Stimulated activated naive CD8-positive, alpha-beta T cell treated with anti-CD3 and anti-CD28 coated beads, Interleukin-15, amount 100 ng/mL, for 72 hours (primary cell): ENCODE measurements around the gene TSPO2.
"Not testable (repeated sequence)": the region's sequence is repeated elsewhere in the genome, so short reads cannot be mapped to it uniquely, and the experiment has no call there.

Experiments used
- ATAC-seq: fragments of 150-1000 bp; cut with Tn5 transposase; 2 replicates; pipeline ENCODE4 v1.10.0; 2021; ENCODE audit warnings: mild to moderate bottlenecking, moderate library complexity
- DNase-seq, 2 donors: peaks; one replicate each; pipeline ENCODE4 v3.0.0; 2021 to 2022
- H3K27ac Mint-ChIP-seq, 2 donors: one replicate each; pipeline ENCODE4 v1.8.0; 2022; ENCODE audit warnings: mild to moderate bottlenecking in 2 of 2, mixed read lengths in 2 of 2, moderate library complexity in 2 of 2
- H3K27me3 Mint-ChIP-seq: one replicate; pipeline ENCODE4 v1.8.0; 2022; ENCODE audit warnings: mixed read lengths
- H3K4me1 Mint-ChIP-seq: one replicate; pipeline ENCODE4 v1.8.0; 2022; ENCODE audit warnings: mild to moderate bottlenecking, mixed read lengths
- H3K4me3 Mint-ChIP-seq, 2 donors: one replicate each; pipeline ENCODE4 v1.8.0; 2022; ENCODE audit warnings: mild to moderate bottlenecking in 2 of 2, mixed read lengths in 2 of 2, moderate library complexity in 1 of 2
- H3K9me3 Mint-ChIP-seq, 2 donors: one replicate each; pipeline ENCODE4 v1.8.0; 2022; ENCODE audit warnings: mixed read lengths in 2 of 2

The TSPO2 gene

GRCh38 chr6:41042226-41043055, at the start of gene TSPO2:
TSS of gene TSPO2 (plus strand) at chr6:41042467. CDS start at chr6:41042986, 519 bp downstream.
- Mint-ChIP-seq H3K27ac (peak within 1 kb of the TSS in 1 of 2 donors; percentile 52), H3K4me3 (no peak within 1 kb of the TSS), H3K9me3 (no peaks in the 10 kb centered on the region), H3K27me3 (no peaks in the 10 kb centered on the region), H3K4me1 (no peaks in the 10 kb centered on the region)
- no peak for ATAC-seq
- DNase-seq, result no peak

GRCh38 chr6:40992746-40993145, 49.5 kb upstream of the TSPO2 start:
- DNase-seq (no peak), ATAC-seq (no peak)
- H3K27me3 Mint-ChIP-seq, result peaks cover 41% of the 10 kb centered on the region
- H3K4me1 Mint-ChIP-seq, result no peaks in the 10 kb centered on the region
- no peaks in the 10 kb centered on the region for H3K9me3 Mint-ChIP-seq
- H3K27ac Mint-ChIP-seq, result peak overlapping the region in 1 of 2 donors; percentile 24
- H3K4me3 Mint-ChIP-seq, result no peak overlapping the region

DNA sequence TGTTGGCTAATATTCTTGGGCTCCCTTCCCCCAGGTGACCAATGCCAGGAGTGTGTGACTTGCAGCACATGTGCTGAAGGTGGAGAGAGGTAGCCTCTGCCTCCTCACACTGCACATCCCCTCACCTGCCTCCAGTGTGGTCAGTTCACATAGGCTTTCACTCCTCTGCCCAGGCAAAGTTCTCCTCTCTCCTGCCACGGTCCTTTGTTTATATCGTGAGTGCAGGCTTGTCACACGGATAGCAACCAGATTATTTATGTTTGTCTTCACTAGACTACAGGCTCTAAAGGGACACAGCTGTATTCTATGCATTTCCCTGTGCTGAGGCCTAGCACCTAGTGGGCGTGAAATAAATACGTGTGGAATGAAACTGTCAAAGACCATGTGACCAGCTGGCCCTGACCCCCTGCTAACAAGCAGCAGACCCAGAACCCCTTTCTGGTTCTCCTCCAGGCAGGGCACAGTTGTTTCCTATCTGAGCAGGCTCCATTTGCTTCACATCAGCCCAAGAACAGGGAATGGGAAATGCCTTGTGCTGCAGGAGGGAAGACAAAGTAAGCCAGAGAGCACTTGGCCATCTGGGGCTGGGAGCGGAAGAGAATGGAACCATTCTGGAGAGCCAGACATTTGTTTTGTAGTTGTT, 45.6 kb upstream of the TSPO2 start:
- Mint-ChIP-seq H3K9me3 (no peaks in the 10 kb centered on the region), H3K27me3 (peaks cover 51% of the 10 kb centered on the region), H3K27ac (peak overlapping the region in 1 of 2 donors; percentile 30), H3K4me1 (no peaks in the 10 kb centered on the region), H3K4me3 (no peak overlapping the region)
- ATAC-seq, result no peak
- no peak for DNase-seq

DNA sequence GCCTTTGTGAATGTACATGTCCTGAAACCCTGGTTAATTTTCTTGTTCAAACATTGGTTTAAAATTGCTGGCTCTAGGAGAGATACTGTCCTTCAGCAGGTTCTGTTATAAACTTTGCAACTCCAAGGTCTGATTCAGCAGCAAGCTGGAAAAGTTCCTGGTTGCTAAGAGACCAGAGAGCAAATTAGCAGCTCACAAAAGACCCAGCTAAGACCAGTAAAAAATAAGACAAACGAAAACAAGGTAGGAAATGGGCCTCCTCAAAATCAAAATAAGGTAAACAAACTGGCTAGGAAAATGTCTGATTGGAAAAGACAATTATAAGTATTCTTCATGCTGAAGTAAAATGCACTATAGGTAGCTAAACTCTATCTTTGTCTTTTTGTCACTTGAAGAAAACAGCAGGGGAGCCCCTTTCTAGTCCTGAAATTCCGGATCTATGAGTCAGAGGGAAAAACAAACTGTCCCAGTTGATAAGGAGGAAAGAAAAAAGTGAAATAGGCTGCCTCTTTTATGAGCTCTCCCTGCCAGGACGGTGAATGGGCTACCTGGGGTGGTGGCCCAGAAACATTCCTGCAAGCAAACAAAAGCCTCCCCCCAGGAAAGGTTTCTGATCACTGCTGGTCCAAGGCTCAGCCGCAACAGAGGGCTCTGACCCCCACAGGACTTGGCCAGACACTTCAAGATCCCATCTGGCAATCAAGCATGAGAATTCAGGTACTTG, 44.9 kb upstream of the TSPO2 start:
- no peak overlapping the region for H3K27ac Mint-ChIP-seq
- no peak overlapping the region for H3K4me3 Mint-ChIP-seq
- H3K4me1 Mint-ChIP-seq, result no peaks in the 10 kb centered on the region
- no peak for ATAC-seq
- no peak for DNase-seq
- peaks cover 52% of the 10 kb centered on the region for H3K27me3 Mint-ChIP-seq
- no peaks in the 10 kb centered on the region for H3K9me3 Mint-ChIP-seq

GRCh38 chr6:40998661-40999060, 43.6 kb upstream of the TSPO2 start:
- H3K9me3 Mint-ChIP-seq, result no peaks in the 10 kb centered on the region
- no peak for DNase-seq
- no peak overlapping the region for H3K4me3 Mint-ChIP-seq
- H3K27me3 Mint-ChIP-seq, result peaks cover 53% of the 10 kb centered on the region
- ATAC-seq, result no peak
- H3K27ac Mint-ChIP-seq, result no peak overlapping the region
- no peaks in the 10 kb centered on the region for H3K4me1 Mint-ChIP-seq

DNA sequence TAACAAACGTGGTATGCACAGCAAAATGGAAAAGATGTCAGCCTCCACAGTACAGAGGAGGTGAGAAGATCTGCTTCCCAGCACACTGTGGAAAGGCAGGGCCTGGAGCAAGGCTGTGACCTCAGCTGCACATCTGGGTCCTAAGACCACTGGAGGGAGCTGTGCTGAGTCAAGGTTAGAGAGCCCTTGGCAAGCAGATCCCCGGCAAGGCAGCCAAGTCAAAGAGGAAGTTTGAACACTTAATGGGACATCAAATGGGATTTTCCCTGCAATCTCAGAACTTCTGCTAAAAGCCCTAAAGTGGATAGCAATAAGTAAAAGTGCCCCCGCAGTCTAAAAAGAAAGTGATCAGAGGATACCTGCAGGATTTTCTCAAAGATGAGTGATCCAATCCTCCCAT, 42.7 kb upstream of the TSPO2 start:
- Mint-ChIP-seq H3K27me3 (peaks cover 59% of the 10 kb centered on the region), H3K4me3 (no peak overlapping the region), H3K9me3 (no peaks in the 10 kb centered on the region), H3K27ac (no peak overlapping the region), H3K4me1 (no peaks in the 10 kb centered on the region)
- ATAC-seq (no peak), DNase-seq (no peak)

- no peak for ATAC-seq
- no peaks in the 10 kb centered on the region for H3K9me3 Mint-ChIP-seq
Observed at GRCh38 chr6:41000248-41000647, 42.0 kb upstream of the TSPO2 start.

DNA sequence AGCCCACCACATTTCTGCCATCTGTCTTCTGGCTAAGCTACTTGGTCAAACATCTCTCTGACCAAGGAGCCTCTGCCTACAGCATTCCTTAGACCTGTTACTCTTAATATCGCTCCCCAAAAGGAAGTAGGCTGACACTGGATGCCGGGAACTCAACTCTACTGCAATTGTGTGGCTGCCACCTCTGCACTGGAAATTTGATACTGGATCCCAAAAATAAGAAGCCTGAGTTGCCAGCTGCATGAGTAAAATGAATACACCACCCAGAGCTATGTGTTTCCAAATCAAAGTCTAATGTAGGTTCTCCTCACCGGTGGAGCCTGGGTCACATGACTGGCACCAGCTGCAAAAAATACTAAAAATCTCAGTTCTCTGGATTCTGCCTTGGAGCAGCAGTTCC, 40.1 kb upstream of the TSPO2 start:
- Mint-ChIP-seq H3K4me3 (no peak overlapping the region), H3K4me1 (no peaks in the 10 kb centered on the region), H3K27ac (no peak overlapping the region), H3K9me3 (no peaks in the 10 kb centered on the region), H3K27me3 (peaks cover 55% of the 10 kb centered on the region)
- no peak for DNase-seq
- no peak for ATAC-seq

More at GRCh38 chr6:41000248-41000647, 42.0 kb upstream of the TSPO2 start:
- DNase-seq, result no peak
- Mint-ChIP-seq H3K27ac (no peak overlapping the region), H3K4me1 (no peaks in the 10 kb centered on the region), H3K4me3 (no peak overlapping the region), H3K27me3 (peaks cover 65% of the 10 kb centered on the region)

DNA sequence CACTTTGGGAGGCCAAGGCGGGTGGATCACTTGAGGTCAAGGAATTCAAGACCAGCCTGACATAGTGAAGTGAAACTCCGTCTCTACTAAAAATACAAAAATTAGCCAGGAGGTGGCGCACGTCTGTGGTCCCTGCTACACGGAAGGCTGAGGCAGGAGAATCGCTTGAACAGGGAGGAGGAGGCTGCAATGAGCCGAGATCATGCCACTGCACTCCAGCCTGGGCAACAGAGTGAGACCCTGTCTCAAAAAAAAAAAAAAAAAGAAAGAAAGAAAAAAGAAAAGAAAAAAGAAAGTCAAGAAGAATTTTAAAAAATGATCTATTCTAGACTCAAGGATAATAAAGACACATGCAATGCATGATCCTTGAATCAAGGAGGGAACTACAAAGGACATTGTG, 36.0 kb upstream of the TSPO2 start:
- peaks cover 36% of the 10 kb centered on the region for H3K27me3 Mint-ChIP-seq
- not testable (repeated sequence) for H3K4me3 Mint-ChIP-seq, H3K9me3 Mint-ChIP-seq, H3K27ac Mint-ChIP-seq, H3K4me1 Mint-ChIP-seq
- DNase-seq (peak; percentile 47 to 53), ATAC-seq (peak; percentile 74)

- ATAC-seq, result not testable (repeated sequence)
Observed at GRCh38 chr6:41006980-41007379, 35.3 kb upstream of the TSPO2 start.

GRCh38 chr6:41008011-41008410, 34.3 kb upstream of the TSPO2 start:
- Mint-ChIP-seq H3K27me3 (peaks cover 18% of the 10 kb centered on the region), H3K4me3 (no peak overlapping the region), H3K9me3 (no peaks in the 10 kb centered on the region), H3K27ac (no peak overlapping the region), H3K4me1 (no peaks in the 10 kb centered on the region)
- ATAC-seq (peak; percentile 28), DNase-seq (no peak)

More at GRCh38 chr6:41006980-41007379, 35.3 kb upstream of the TSPO2 start:
- H3K9me3 Mint-ChIP-seq, H3K4me3 Mint-ChIP-seq, H3K27ac Mint-ChIP-seq, H3K4me1 Mint-ChIP-seq, DNase-seq: not testable (repeated sequence)
- H3K27me3 Mint-ChIP-seq, result peaks cover 28% of the 10 kb centered on the region

GRCh38 chr6:41009669-41010068, 32.6 kb upstream of the TSPO2 start:
- Mint-ChIP-seq H3K9me3 (no peaks in the 10 kb centered on the region), H3K4me1 (no peaks in the 10 kb centered on the region), H3K27me3 (peaks cover 5% of the 10 kb centered on the region), H3K27ac (no peak overlapping the region), H3K4me3 (no peak overlapping the region)
- no peak for ATAC-seq
- no peak for DNase-seq

GRCh38 chr6:41011673-41012072, 30.6 kb upstream of the TSPO2 start:
- no peak for ATAC-seq
- H3K27me3 Mint-ChIP-seq, result no peaks in the 10 kb centered on the region
- no peaks in the 10 kb centered on the region for H3K9me3 Mint-ChIP-seq
- no peaks in the 10 kb centered on the region for H3K4me1 Mint-ChIP-seq
- no peak for DNase-seq
- H3K27ac Mint-ChIP-seq, result no peak overlapping the region
- H3K4me3 Mint-ChIP-seq, result no peak overlapping the region

- ATAC-seq, result no peak
- Mint-ChIP-seq H3K4me1 (no peaks in the 10 kb centered on the region), H3K27ac (no peak overlapping the region), H3K4me3 (no peak overlapping the region), H3K9me3 (no peaks in the 10 kb centered on the region), H3K27me3 (peaks cover 11% of the 10 kb centered on the region)
- DNase-seq, result no peak
Observed at GRCh38 chr6:41013466-41014153, 28.7 kb upstream of the TSPO2 start.

- H3K4me1 Mint-ChIP-seq, result no peaks in the 10 kb centered on the region
- ATAC-seq, result no peak
- no peak overlapping the region for H3K27ac Mint-ChIP-seq
- peaks cover 12% of the 10 kb centered on the region for H3K27me3 Mint-ChIP-seq
- no peaks in the 10 kb centered on the region for H3K9me3 Mint-ChIP-seq
- no peak for DNase-seq
- no peak overlapping the region for H3K4me3 Mint-ChIP-seq
Observed at GRCh38 chr6:41014780-41015179, 27.5 kb upstream of the TSPO2 start.
